ENCODE measurements around the gene PDS5B.
A peak's percentile ranks its signal among the peaks of the same experiment; 100 is the strongest.

Gene PDS5B

GRCh38 chr13:32647926-32648325 is 61.7 kb downstream of the PDS5B start:
- TF ChIP-seq CTCF (IDR thresholded peaks at IDR 0.05; ENCODE audit: insufficient read depth, missing control alignments): no peak
- FAIRE-seq (no peak), DNase-seq (ENCODE audit: insufficient read length, low spot score) (no peak)

GRCh38 chr13:32650705-32651311 is 64.6 kb downstream of the PDS5B start:
- FAIRE-seq: no peak
- DNase-seq (ENCODE audit: insufficient read length, low spot score): no peak

GRCh38 chr13:32657309-32657708 is 71.1 kb downstream of the PDS5B start:
- DNase-seq (ENCODE audit: insufficient read length, low spot score): no peak
- no peak for FAIRE-seq
- TF ChIP-seq CTCF (IDR thresholded peaks at IDR 0.05; ENCODE audit: insufficient read depth, missing control alignments): no peak

More at GRCh38 chr13:32650705-32651311, 64.6 kb downstream of the PDS5B start:
- TF ChIP-seq CTCF (IDR thresholded peaks at IDR 0.05; ENCODE audit: insufficient read depth, missing control alignments): peak; percentile 76

- FAIRE-seq: no peak
Measured at GRCh38 chr13:32659736-32660135, 73.5 kb downstream of the PDS5B start.

GRCh38 chr13:32660227-32660626 is 74.0 kb downstream of the PDS5B start:
- DNase-seq (ENCODE audit: insufficient read length, low spot score): no peak

More at GRCh38 chr13:32659736-32660135, 73.5 kb downstream of the PDS5B start:
- DNase-seq (ENCODE audit: insufficient read length, low spot score): no peak
- no peak for TF ChIP-seq CTCF (IDR thresholded peaks at IDR 0.05; ENCODE audit: insufficient read depth, missing control alignments)

GRCh38 chr13:32661685-32662084 is 75.4 kb downstream of the PDS5B start:
- DNase-seq (ENCODE audit: insufficient read length, low spot score): no peak
- FAIRE-seq: no peak
- TF ChIP-seq CTCF (IDR thresholded peaks at IDR 0.05; ENCODE audit: insufficient read depth, missing control alignments): no peak

More at GRCh38 chr13:32660227-32660626, 74.0 kb downstream of the PDS5B start:
- no peak for TF ChIP-seq CTCF (IDR thresholded peaks at IDR 0.05; ENCODE audit: insufficient read depth, missing control alignments)
- FAIRE-seq: no peak

DNA sequence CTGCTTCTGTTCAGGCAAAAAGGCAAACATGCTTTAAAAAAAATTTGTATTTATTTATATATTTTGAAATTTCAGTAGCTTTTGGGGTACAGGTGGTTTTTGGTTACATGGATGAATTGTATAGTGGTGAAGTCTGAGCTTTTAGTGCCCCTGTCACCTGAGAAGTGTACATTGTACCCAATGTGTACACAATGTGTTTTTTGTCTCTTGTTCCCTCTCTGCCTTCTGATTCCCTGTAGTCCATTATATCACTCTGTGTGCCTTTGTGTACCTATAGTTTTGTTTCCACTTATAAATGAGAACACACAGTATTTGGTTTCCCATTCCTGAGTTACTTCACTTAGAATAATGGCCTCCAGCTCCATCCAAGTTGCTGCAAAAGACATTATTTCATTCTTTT is 77.4 kb downstream of the PDS5B start:
- DNase-seq (ENCODE audit: insufficient read length, low spot score) (no peak), FAIRE-seq (no peak)
- no peak for TF ChIP-seq CTCF (IDR thresholded peaks at IDR 0.05; ENCODE audit: insufficient read depth, missing control alignments)
